Activated effector memory CD4-positive, alpha-beta T cell treated with Interleukin-2 at 50 U/mL for 16 hours (primary cell): Measurements from ENCODE around the gene ZNF730.
"Not testable (repeated sequence)": the region's sequence is repeated elsewhere in the genome, so short reads cannot be mapped to it uniquely, and the experiment has no call there.

ENCODE experiments used
- DNase-seq: peaks from one replicate; pipeline ENCODE4 v3.0.0-alpha.2; 2020

Gene ZNF730

GRCh38 chr19:23116802-23117571 lies at the start of gene ZNF730:
ZNF730 (plus strand) TSS chr19:23117025; CDS start chr19:23117174, 149 bp downstream.
- no peak for DNase-seq

- no peak for DNase-seq
Measured at GRCh38 chr19:23070353-23071146, 46.3 kb upstream of the ZNF730 start.

- DNase-seq: no peak
Measured at GRCh38 chr19:23071147-23071511, 45.7 kb upstream of the ZNF730 start.

- no peak for DNase-seq
Measured at GRCh38 chr19:23075031-23075733, 41.6 kb upstream of the ZNF730 start.

- not testable (repeated sequence) for DNase-seq
Measured at GRCh38 chr19:23077776-23078175, 39.0 kb upstream of the ZNF730 start.

- no peak for DNase-seq
Measured at GRCh38 chr19:23093832-23094231, 23.0 kb upstream of the ZNF730 start.

GRCh38 chr19:23095418-23095817 lies 21.4 kb upstream of the ZNF730 start:
- no peak for DNase-seq

GRCh38 chr19:23098286-23098685 lies 18.5 kb upstream of the ZNF730 start:
- no peak for DNase-seq

- DNase-seq: no peak
Measured at GRCh38 chr19:23098988-23099387, 17.8 kb upstream of the ZNF730 start.

- no peak for DNase-seq
Measured at GRCh38 chr19:23099966-23100365, 16.9 kb upstream of the ZNF730 start.

- no peak for DNase-seq
Measured at GRCh38 chr19:23101241-23101640, 15.6 kb upstream of the ZNF730 start.

GRCh38 chr19:23118400-23118799 lies 1.6 kb downstream of the ZNF730 start:
- no peak for DNase-seq

- DNase-seq: not testable (repeated sequence)
Measured at GRCh38 chr19:23134211-23134610, 17.4 kb downstream of the ZNF730 start.

- DNase-seq: no peak
Measured at GRCh38 chr19:23145617-23146415, 29.0 kb downstream of the ZNF730 start.

GRCh38 chr19:23160766-23161165 lies 43.9 kb downstream of the ZNF730 start:
- DNase-seq: no peak

GRCh38 chr19:23168286-23168685 lies 51.5 kb downstream of the ZNF730 start:
- DNase-seq: not testable (repeated sequence)

- no peak for DNase-seq
Measured at GRCh38 chr19:23183251-23183650, 66.4 kb downstream of the ZNF730 start.

- no peak for DNase-seq
Measured at GRCh38 chr19:23190341-23190740, 73.5 kb downstream of the ZNF730 start.
